CD4-positive, alpha-beta memory T cell (primary cell): ENCODE data around the gene APPBP2. TPM values are rescaled to one million over a fixed set of nuclear protein-coding genes. Genes with fewer than 3 reads are reported as not detected.
"Not testable (repeated sequence)": the region's sequence is repeated elsewhere in the genome, so short reads cannot be mapped to it uniquely, and the experiment has no call there.

Experiments
- CTCF ChIA-PET: fragments of 350-600 bp; sonication (Branson Sonifier 250); formaldehyde crosslinking; loops from one replicate; lab custom pipeline; 2021; ENCODE audit warnings: inconsistent platforms; ENCODE audit not compliant: partially characterized antibody; lab: Charles Lee
- POLR2A ChIA-PET: fragments of 350-600 bp; sonication (Branson Sonifier 250); formaldehyde crosslinking; loops from one replicate; lab custom pipeline; 2021; ENCODE audit not compliant: partially characterized antibody; lab: Charles Lee
- DNase-seq, 5 donors: peaks; one replicate each; pipeline versions ENCODE4 v3.0.0 to v3.0.0-alpha.2; 2020 to 2022; ENCODE audit warnings: mixed read lengths in 1 of 5
- H3K27ac ChIP-seq: one replicate; pipeline ENCODE4 v1.7.0; 2013; ENCODE audit warnings: low read depth, low read length
- H3K27me3 ChIP-seq: 2 replicates; pipeline ENCODE4 v1.7.0; 2013; ENCODE audit warnings: mild to moderate bottlenecking, low read length, moderate library complexity; ENCODE audit not compliant: insufficient read depth
- H3K36me3 ChIP-seq: 2 replicates; pipeline ENCODE4 v1.7.0; 2013; ENCODE audit warnings: mild to moderate bottlenecking, low read length, moderate library complexity; ENCODE audit not compliant: insufficient read depth
- H3K4me1 ChIP-seq: 2 replicates; pipeline ENCODE4 v1.7.0; 2013; ENCODE audit warnings: mild to moderate bottlenecking, low read length, moderate library complexity; ENCODE audit not compliant: insufficient read depth
- H3K4me3 ChIP-seq, 2 donors: one replicate each; pipeline ENCODE4 v1.7.0; 2013; ENCODE audit warnings: low read length in 2 of 2, mild to moderate bottlenecking in 1 of 2
- H3K9me3 ChIP-seq, 2 donors: one replicate each; pipeline ENCODE4 v1.7.0; 2013; ENCODE audit warnings: low read length in 2 of 2, control low read depth in 1 of 2; ENCODE audit not compliant: control insufficient read depth in 1 of 2
- H3K27ac Mint-ChIP-seq, 7 donors: one replicate each; pipeline ENCODE4 v1.8.0; 2020 to 2021; ENCODE audit warnings: mixed read lengths in 7 of 7, mild to moderate bottlenecking in 6 of 7, inconsistent platforms in 3 of 7, moderate library complexity in 3 of 7
- H3K27me3 Mint-ChIP-seq, 2 donors: one replicate each; pipeline ENCODE4 v1.8.0; 2020 to 2021; ENCODE audit warnings: mixed read lengths in 2 of 2
- H3K36me3 Mint-ChIP-seq, 2 donors: one replicate each; pipeline ENCODE4 v1.8.0; 2020 to 2021; ENCODE audit warnings: mixed read lengths in 2 of 2, inconsistent platforms in 1 of 2, mild to moderate bottlenecking in 1 of 2
- H3K4me1 Mint-ChIP-seq, 4 donors: one replicate each; pipeline ENCODE4 v1.8.0; 2020 to 2021; ENCODE audit warnings: mixed read lengths in 4 of 4, mild to moderate bottlenecking in 1 of 4
- H3K4me3 Mint-ChIP-seq, 8 donors: one replicate each; pipeline ENCODE4 v1.8.0; 2020 to 2021; ENCODE audit warnings: mixed read lengths in 8 of 8, mild to moderate bottlenecking in 7 of 8, moderate library complexity in 6 of 8, inconsistent platforms in 3 of 8
- H3K9me3 Mint-ChIP-seq, 8 donors: one replicate each; pipeline ENCODE4 v1.8.0; 2020 to 2021; ENCODE audit warnings: mixed read lengths in 8 of 8, mild to moderate bottlenecking in 5 of 8, inconsistent platforms in 3 of 8, moderate library complexity in 1 of 8
- intact Hi-C: fragments of 100-400 bp; cut with micrococcal nuclease; formaldehyde crosslinking; loops from one replicate; pipeline ENCODE4 v1.15.1; 2023
- polyA plus RNA-seq, 2 donors: library from polyadenylated mRNA; unstranded; fragments of 300-500 nt; fragmentation: Illumina TruSeq; gene quantifications; one replicate each; pipeline ENCODE4 v1.2.3, GENCODE V29; 2021
- total RNA-seq, 2 experiments: library from RNA; stranded (reverse); gene quantifications; one replicate each; pipeline ENCODE4 v1.2.3, GENCODE V29; 2021

The APPBP2 gene
- total and polyA plus RNA-seq, 4 experiments from 2014 or later = 23.9 to 50.8 (median 40.0) TPM

DNA sequence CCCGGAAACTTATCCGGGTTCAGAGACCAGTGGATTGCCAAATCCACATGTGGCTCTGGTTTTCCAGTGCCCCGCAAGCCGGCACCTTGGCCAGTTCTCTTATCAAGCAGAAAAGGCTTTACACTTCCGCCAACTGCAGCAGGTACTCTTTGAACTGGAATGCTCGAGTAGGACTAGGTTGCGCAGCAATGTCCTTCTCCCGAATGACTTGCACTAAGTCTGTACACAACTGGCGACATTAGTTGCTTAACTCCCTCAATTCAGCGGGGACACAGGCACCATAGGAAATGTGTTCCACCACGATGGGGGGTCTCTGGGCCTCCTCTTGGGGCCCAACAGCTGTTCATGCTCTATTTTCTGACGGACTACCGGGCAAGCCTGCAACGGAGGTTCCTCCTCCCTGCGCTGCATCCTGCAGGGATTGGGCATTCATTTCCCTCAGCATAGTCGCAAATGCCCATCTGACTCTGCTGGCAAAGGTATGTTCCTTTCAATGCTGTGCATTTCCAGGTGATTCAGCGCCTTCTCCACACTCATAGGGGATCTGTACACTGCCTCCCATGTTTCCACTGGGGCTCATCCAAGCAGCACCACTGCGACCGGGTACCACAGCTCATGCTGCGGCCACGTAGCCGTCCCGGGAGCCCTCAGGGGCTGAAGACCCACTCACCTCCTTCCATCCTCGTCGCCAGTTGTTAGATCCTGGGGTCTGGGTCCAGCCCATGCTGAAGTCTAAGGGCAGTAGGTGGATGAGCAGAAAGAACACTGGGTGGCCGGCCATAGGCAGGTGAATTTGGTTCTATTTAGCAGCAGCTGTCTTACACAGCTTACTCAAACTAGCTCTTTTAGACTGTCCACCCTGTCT, 34.2 kb upstream of the APPBP2 start:
- POLR2A ChIA-PET = no interaction called here
- H3K9me3 Mint-ChIP-seq = peaks cover 0 to 23% (median 17%) of the 10 kb centered on the region in 8 donors
- intact Hi-C loops = no loop called here

GRCh38 chr17:60559659-60559994, 33.6 kb upstream of the APPBP2 start:
- CTCF ChIA-PET = interaction anchor here (0.7 kb wide), 1 partner anchor 854 kb away, joined by 4 read pairs; no protein-coding TSS in a partner anchor

More for the DNA sequence above, 34.2 kb upstream of the APPBP2 start:
- peaks cover 0 to 6% of the 10 kb centered on the region in 2 donors for H3K9me3 ChIP-seq
- peaks cover 0 to 5% of the 10 kb centered on the region in 2 donors for H3K27me3 Mint-ChIP-seq
- H3K4me1 Mint-ChIP-seq = no peaks in the 10 kb centered on the region
- H3K27ac ChIP-seq = no peak overlapping the region
- no peaks in the 10 kb centered on the region for H3K27me3 ChIP-seq
- DNase-seq = no peak
- H3K36me3 ChIP-seq = no peaks in the 10 kb centered on the region
- no peak overlapping the region for H3K4me3 ChIP-seq
- H3K4me3 Mint-ChIP-seq = no peak overlapping the region
- CTCF ChIA-PET = interaction anchor here (0.7 kb wide), 1 partner anchor 853 kb away, joined by 4 read pairs; no protein-coding TSS in a partner anchor
- H3K36me3 Mint-ChIP-seq = peaks cover 0 to 4% of the 10 kb centered on the region in 2 donors
- H3K4me1 ChIP-seq = no peaks in the 10 kb centered on the region
- no peak overlapping the region for H3K27ac Mint-ChIP-seq

GRCh38 chr17:60557805-60558204, 31.8 kb upstream of the APPBP2 start:
- intact Hi-C loops = no loop called here
- H3K27ac ChIP-seq = no peak overlapping the region
- DNase-seq = no peak
- no peak overlapping the region for H3K4me3 ChIP-seq
- ChIA-PET POLR2A (no interaction called here), CTCF (interaction anchor here (1.2 kb wide), 1 partner anchor 79 kb away, joined by 3 read pairs; no protein-coding TSS in a partner anchor)
- no peak overlapping the region for H3K27ac Mint-ChIP-seq
- H3K9me3 Mint-ChIP-seq = peaks cover 0 to 26% (median 19%) of the 10 kb centered on the region in 8 donors
- H3K36me3 ChIP-seq = no peaks in the 10 kb centered on the region
- no peak overlapping the region for H3K4me3 Mint-ChIP-seq
- H3K9me3 ChIP-seq = peaks cover 0 to 6% of the 10 kb centered on the region in 2 donors
- H3K27me3 Mint-ChIP-seq = peaks cover 0 to 7% of the 10 kb centered on the region in 2 donors
- H3K4me1 Mint-ChIP-seq = no peaks in the 10 kb centered on the region
- H3K4me1 ChIP-seq = no peaks in the 10 kb centered on the region
- H3K27me3 ChIP-seq = no peaks in the 10 kb centered on the region
- peaks cover 0 to 4% of the 10 kb centered on the region in 2 donors for H3K36me3 Mint-ChIP-seq

More at GRCh38 chr17:60559659-60559994, 33.6 kb upstream of the APPBP2 start:
- peaks cover 0 to 4% of the 10 kb centered on the region in 2 donors for H3K36me3 Mint-ChIP-seq
- Histone ChIP-seq H3K9me3 (peaks cover 0 to 6% of the 10 kb centered on the region in 2 donors), H3K27me3 (no peaks in the 10 kb centered on the region), H3K4me1 (no peaks in the 10 kb centered on the region), H3K36me3 (no peaks in the 10 kb centered on the region), H3K4me3 (no peak overlapping the region), H3K27ac (no peak overlapping the region)
- POLR2A ChIA-PET = no interaction called here
- no peak overlapping the region for H3K4me3 Mint-ChIP-seq
- intact Hi-C loops = no loop called here
- DNase-seq = no peak
- H3K9me3 Mint-ChIP-seq = peaks cover 0 to 23% (median 17%) of the 10 kb centered on the region in 8 donors
- peaks cover 0 to 5% of the 10 kb centered on the region in 2 donors for H3K27me3 Mint-ChIP-seq
- H3K4me1 Mint-ChIP-seq = no peaks in the 10 kb centered on the region
- no peak overlapping the region for H3K27ac Mint-ChIP-seq

DNA sequence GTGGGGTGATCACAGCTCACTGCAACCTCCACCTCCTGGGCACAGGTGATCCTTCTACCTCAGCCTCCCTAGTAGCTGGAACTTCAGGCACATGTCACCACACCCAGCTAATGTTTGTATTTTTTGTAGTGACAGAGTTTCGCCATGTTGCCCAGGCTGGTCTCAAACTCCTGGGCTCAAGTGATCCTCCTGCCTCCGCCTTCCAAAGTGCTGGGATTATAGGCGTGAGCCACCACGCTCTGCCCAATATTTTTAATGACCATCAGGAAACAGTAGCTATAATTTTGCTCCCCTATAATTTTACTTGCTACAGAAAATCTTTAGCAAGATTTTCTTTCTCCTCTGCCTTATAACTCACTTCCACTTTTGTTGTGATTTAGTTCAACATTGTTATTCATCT, 29.7 kb upstream of the APPBP2 start:
- Histone ChIP-seq H3K36me3 (no peaks in the 10 kb centered on the region), H3K9me3 (peaks cover 0 to 6% of the 10 kb centered on the region in 2 donors), H3K4me3 (no peak overlapping the region), H3K27ac (no peak overlapping the region), H3K4me1 (no peaks in the 10 kb centered on the region), H3K27me3 (no peaks in the 10 kb centered on the region)
- intact Hi-C loops = no loop called here
- no peak for DNase-seq
- H3K9me3 Mint-ChIP-seq = peaks cover 0 to 26% (median 19%) of the 10 kb centered on the region in 8 donors
- CTCF ChIA-PET = interaction anchor here (0.9 to 1.3 kb wide), 2 partner anchors 9 to 13 kb away, joined by 3 to 5 read pairs; no protein-coding TSS in a partner anchor
- H3K4me3 Mint-ChIP-seq = no peak overlapping the region
- POLR2A ChIA-PET = no interaction called here
- no peaks in the 10 kb centered on the region for H3K4me1 Mint-ChIP-seq
- peaks cover 0 to 7% of the 10 kb centered on the region in 2 donors for H3K27me3 Mint-ChIP-seq
- peaks cover 0 to 4% of the 10 kb centered on the region in 2 donors for H3K36me3 Mint-ChIP-seq
- H3K27ac Mint-ChIP-seq = no peak overlapping the region

DNA sequence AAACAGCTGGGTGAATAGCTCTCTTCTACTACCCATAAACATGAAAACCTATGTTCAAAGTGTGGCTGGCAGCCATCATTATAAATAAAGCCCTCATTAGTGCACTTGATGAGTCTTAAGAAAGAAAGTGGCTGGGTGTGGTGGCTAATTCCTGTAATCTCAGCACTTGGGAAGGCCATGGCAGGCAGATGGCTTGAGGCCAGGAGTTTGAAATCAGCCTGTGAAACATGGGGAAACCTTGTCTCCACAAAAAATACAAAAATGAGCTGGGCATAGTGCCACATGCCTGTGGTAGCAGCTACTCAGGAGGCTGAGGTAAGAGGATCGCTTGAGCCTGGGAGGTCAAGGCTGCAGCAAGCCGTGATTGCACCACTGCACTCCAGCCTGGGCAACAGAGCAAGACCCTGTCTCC, 28.3 kb upstream of the APPBP2 start:
- H3K9me3 ChIP-seq = peaks cover 0 to 6% of the 10 kb centered on the region in 2 donors
- no peaks in the 10 kb centered on the region for H3K4me1 ChIP-seq
- peaks cover 0 to 4% of the 10 kb centered on the region in 2 donors for H3K36me3 Mint-ChIP-seq
- no peak overlapping the region for H3K27ac ChIP-seq
- H3K27me3 ChIP-seq = no peaks in the 10 kb centered on the region
- H3K27ac Mint-ChIP-seq = no peak overlapping the region
- intact Hi-C loops = no loop called here
- H3K4me1 Mint-ChIP-seq = no peaks in the 10 kb centered on the region
- POLR2A ChIA-PET = interaction anchor here (0.6 kb wide), 1 partner anchor 643 kb away, joined by 3 read pairs; no protein-coding TSS in a partner anchor
- H3K4me3 ChIP-seq = no peak overlapping the region
- no peak overlapping the region for H3K4me3 Mint-ChIP-seq
- H3K27me3 Mint-ChIP-seq = peaks cover 0 to 6% of the 10 kb centered on the region in 2 donors
- H3K36me3 ChIP-seq = no peaks in the 10 kb centered on the region
- H3K9me3 Mint-ChIP-seq = peaks cover 0 to 26% (median 18%) of the 10 kb centered on the region in 8 donors
- no peak for DNase-seq
- CTCF ChIA-PET = interaction anchor here (1.9 kb wide), 1 partner anchor 15 kb away, joined by 7 read pairs; no protein-coding TSS in a partner anchor

- H3K9me3 ChIP-seq, intact Hi-C loops, H3K4me1 Mint-ChIP-seq, H3K4me3 Mint-ChIP-seq, H3K36me3 Mint-ChIP-seq, CTCF ChIA-PET, POLR2A ChIA-PET, H3K36me3 ChIP-seq, H3K27ac ChIP-seq, H3K27me3 Mint-ChIP-seq, H3K27ac Mint-ChIP-seq, H3K4me3 ChIP-seq, DNase-seq, H3K9me3 Mint-ChIP-seq, H3K27me3 ChIP-seq, H3K4me1 ChIP-seq: not testable (repeated sequence)
These were observed 26.2 kb upstream of the APPBP2 start for GRCh38 chr17:60552255-60552654.

GRCh38 chr17:60548990-60549389, 22.9 kb upstream of the APPBP2 start:
- H3K27ac Mint-ChIP-seq = no peak overlapping the region
- Histone ChIP-seq H3K27ac (no peak overlapping the region), H3K36me3 (no peaks in the 10 kb centered on the region), H3K4me3 (no peak overlapping the region), H3K9me3 (no peaks in the 10 kb centered on the region), H3K27me3 (no peaks in the 10 kb centered on the region), H3K4me1 (no peaks in the 10 kb centered on the region)
- no peaks in the 10 kb centered on the region for H3K36me3 Mint-ChIP-seq
- H3K4me1 Mint-ChIP-seq = no peaks in the 10 kb centered on the region
- DNase-seq = no peak
- H3K27me3 Mint-ChIP-seq = peaks cover 0 to 2% of the 10 kb centered on the region in 2 donors
- ChIA-PET CTCF (interaction anchor here (0.9 kb wide), 1 partner anchor 16 kb away, joined by 4 read pairs; no protein-coding TSS in a partner anchor), POLR2A (no interaction called here)
- no peak overlapping the region for H3K4me3 Mint-ChIP-seq
- H3K9me3 Mint-ChIP-seq = peaks cover 0 to 7% (median 1%) of the 10 kb centered on the region in 8 donors
- intact Hi-C loops = no loop called here
